ENCODE measurements around the gene DIO2. TPM values are rescaled to one million over a fixed set of nuclear protein-coding genes. Genes with fewer than 3 reads are reported as not detected.

DIO2 gene
- total RNA-seq, result not detected

GRCh38 chr14:80211153-80212022 lies at the start of gene DIO2:
DIO2 (minus strand) TSS chr14:80211504; CDS start chr14:80211472, 32 bp downstream.
- peaks cover 5% of the 10 kb centered on the region for H3K4me1 Mint-ChIP-seq
- no peak within 1 kb of the TSS for H3K4me3 Mint-ChIP-seq
- H3K9me3 Mint-ChIP-seq, result no peaks in the 10 kb centered on the region
- H3K36me3 Mint-ChIP-seq, result no peaks in the 10 kb centered on the region
- no peak within 1 kb of the TSS for H3K27ac Mint-ChIP-seq
- H3K27me3 Mint-ChIP-seq, result peaks cover 8% of the 10 kb centered on the region
- DNase-seq, result no peak

GRCh38 chr14:80260645-80261044 lies 49.3 kb upstream of the DIO2 start:
- Mint-ChIP-seq H3K4me3 (no peak overlapping the region), H3K9me3 (peaks cover 2% of the 10 kb centered on the region), H3K27me3 (no peaks in the 10 kb centered on the region), H3K36me3 (no peaks in the 10 kb centered on the region), H3K27ac (no peak overlapping the region), H3K4me1 (no peaks in the 10 kb centered on the region)
- DNase-seq, result no peak

GRCh38 chr14:80239631-80240030 lies 28.3 kb upstream of the DIO2 start:
- no peaks in the 10 kb centered on the region for H3K4me1 Mint-ChIP-seq
- H3K27me3 Mint-ChIP-seq, result no peaks in the 10 kb centered on the region
- no peak for DNase-seq
- peaks cover 19% of the 10 kb centered on the region for H3K9me3 Mint-ChIP-seq
- no peak overlapping the region for H3K4me3 Mint-ChIP-seq
- no peak overlapping the region for H3K27ac Mint-ChIP-seq
- no peaks in the 10 kb centered on the region for H3K36me3 Mint-ChIP-seq

GRCh38 chr14:80237143-80237542 lies 25.8 kb upstream of the DIO2 start:
- Mint-ChIP-seq H3K9me3 (peaks cover 18% of the 10 kb centered on the region), H3K4me1 (no peaks in the 10 kb centered on the region), H3K27ac (no peak overlapping the region), H3K4me3 (no peak overlapping the region), H3K27me3 (no peaks in the 10 kb centered on the region), H3K36me3 (no peaks in the 10 kb centered on the region)
- no peak for DNase-seq

- Mint-ChIP-seq H3K36me3 (no peaks in the 10 kb centered on the region), H3K4me3 (no peak overlapping the region)
- DNase-seq, result no peak
These were observed 22.3 kb upstream of the DIO2 start for GRCh38 chr14:80233470-80234089.

GRCh38 chr14:80231702-80232101 lies 20.4 kb upstream of the DIO2 start:
- no peaks in the 10 kb centered on the region for H3K27me3 Mint-ChIP-seq
- no peak overlapping the region for H3K4me3 Mint-ChIP-seq
- no peaks in the 10 kb centered on the region for H3K36me3 Mint-ChIP-seq
- no peaks in the 10 kb centered on the region for H3K4me1 Mint-ChIP-seq
- DNase-seq, result no peak
- no peak overlapping the region for H3K27ac Mint-ChIP-seq
- H3K9me3 Mint-ChIP-seq, result peaks cover 5% of the 10 kb centered on the region

More at GRCh38 chr14:80233470-80234089, 22.3 kb upstream of the DIO2 start:
- no peak overlapping the region for H3K27ac Mint-ChIP-seq
- no peaks in the 10 kb centered on the region for H3K27me3 Mint-ChIP-seq
- H3K4me1 Mint-ChIP-seq, result no peaks in the 10 kb centered on the region
- H3K9me3 Mint-ChIP-seq, result peaks cover 15% of the 10 kb centered on the region

GRCh38 chr14:80223696-80224465 lies 12.6 kb upstream of the DIO2 start:
- Mint-ChIP-seq H3K4me3 (no peak overlapping the region), H3K27ac (no peak overlapping the region), H3K36me3 (no peaks in the 10 kb centered on the region), H3K4me1 (no peaks in the 10 kb centered on the region), H3K9me3 (no peaks in the 10 kb centered on the region), H3K27me3 (no peaks in the 10 kb centered on the region)
- no peak for DNase-seq

GRCh38 chr14:80216818-80217217 lies 5.5 kb upstream of the DIO2 start:
- H3K4me1 Mint-ChIP-seq, result peaks cover 4% of the 10 kb centered on the region
- no peak overlapping the region for H3K27ac Mint-ChIP-seq
- no peaks in the 10 kb centered on the region for H3K9me3 Mint-ChIP-seq
- peaks cover 7% of the 10 kb centered on the region for H3K27me3 Mint-ChIP-seq
- DNase-seq, result no peak
- no peak overlapping the region for H3K4me3 Mint-ChIP-seq
- no peaks in the 10 kb centered on the region for H3K36me3 Mint-ChIP-seq

GRCh38 chr14:80215756-80216581 lies 4.7 kb upstream of the DIO2 start:
- Mint-ChIP-seq H3K9me3 (no peaks in the 10 kb centered on the region), H3K27ac (no peak overlapping the region), H3K36me3 (no peaks in the 10 kb centered on the region), H3K4me3 (no peak overlapping the region), H3K4me1 (peaks cover 5% of the 10 kb centered on the region), H3K27me3 (peaks cover 8% of the 10 kb centered on the region)
- no peak for DNase-seq

- Mint-ChIP-seq H3K4me3 (no peak overlapping the region), H3K27me3 (peaks cover 8% of the 10 kb centered on the region), H3K4me1 (peaks cover 5% of the 10 kb centered on the region), H3K36me3 (no peaks in the 10 kb centered on the region), H3K27ac (no peak overlapping the region), H3K9me3 (no peaks in the 10 kb centered on the region)
- no peak for DNase-seq
These were observed 3.8 kb upstream of the DIO2 start for GRCh38 chr14:80215081-80215480.

GRCh38 chr14:80213602-80214001 lies 2.3 kb upstream of the DIO2 start:
- Mint-ChIP-seq H3K27me3 (peaks cover 8% of the 10 kb centered on the region), H3K4me3 (no peak overlapping the region), H3K4me1 (peaks cover 5% of the 10 kb centered on the region), H3K9me3 (no peaks in the 10 kb centered on the region), H3K27ac (no peak overlapping the region), H3K36me3 (no peaks in the 10 kb centered on the region)
- DNase-seq, result no peak

GRCh38 chr14:80212023-80212397 lies 706 bp upstream of the DIO2 start:
- peaks cover 5% of the 10 kb centered on the region for H3K4me1 Mint-ChIP-seq
- H3K27me3 Mint-ChIP-seq, result peaks cover 8% of the 10 kb centered on the region
- no peak for DNase-seq
- no peak overlapping the region for H3K4me3 Mint-ChIP-seq
- H3K9me3 Mint-ChIP-seq, result no peaks in the 10 kb centered on the region
- H3K36me3 Mint-ChIP-seq, result no peaks in the 10 kb centered on the region
- H3K27ac Mint-ChIP-seq, result no peak overlapping the region

GRCh38 chr14:80208461-80208860 lies 2.8 kb downstream of the DIO2 start:
- DNase-seq, result no peak
- peaks cover 5% of the 10 kb centered on the region for H3K4me1 Mint-ChIP-seq
- H3K27ac Mint-ChIP-seq, result no peak overlapping the region
- H3K9me3 Mint-ChIP-seq, result no peaks in the 10 kb centered on the region
- H3K27me3 Mint-ChIP-seq, result peaks cover 8% of the 10 kb centered on the region
- H3K4me3 Mint-ChIP-seq, result no peak overlapping the region
- H3K36me3 Mint-ChIP-seq, result no peaks in the 10 kb centered on the region

- Mint-ChIP-seq H3K9me3 (peaks cover 2% of the 10 kb centered on the region), H3K4me1 (no peaks in the 10 kb centered on the region), H3K27me3 (no peaks in the 10 kb centered on the region), H3K27ac (no peak overlapping the region), H3K36me3 (no peaks in the 10 kb centered on the region), H3K4me3 (no peak overlapping the region)
- no peak for DNase-seq
These were observed 4.8 kb downstream of the DIO2 start for GRCh38 chr14:80206351-80207080.
